GM12801 (cell line): ENCODE measurements around the gene ZNF512B.

Source experiments
- CTCF ChIP-seq: IDR thresholded peaks from one replicate; pipeline ENCODE4 v1.5.1; 2011; ENCODE audit warnings: control low read depth; ENCODE audit not compliant: insufficient read length; ENCODE audit errors: extremely low read depth

The ZNF512B gene

GRCh38 chr20:63969838-63970713 lies at the start of gene ZNF512B:
Gene ZNF512B (minus strand): TSS chr20:63969930. CDS start chr20:63967950, 1,980 bp downstream.
- no peak for TF ChIP-seq CTCF

GRCh38 chr20:64015635-64016034 lies 45.9 kb upstream of the ZNF512B start:
- TF ChIP-seq CTCF: no peak

GRCh38 chr20:64011366-64011779 lies 41.6 kb upstream of the ZNF512B start:
- no peak for TF ChIP-seq CTCF

GRCh38 chr20:64010711-64011237 lies 41.0 kb upstream of the ZNF512B start:
- no peak for TF ChIP-seq CTCF

- no peak for TF ChIP-seq CTCF
Measured at GRCh38 chr20:64009811-64010387, 40.2 kb upstream of the ZNF512B start.

GRCh38 chr20:64006902-64007301 lies 37.2 kb upstream of the ZNF512B start:
- no peak for TF ChIP-seq CTCF

GRCh38 chr20:64006490-64006889 lies 36.8 kb upstream of the ZNF512B start:
- TF ChIP-seq CTCF: no peak
